Ascending aorta (tissue), 2 donors: Measurements from ENCODE around the gene SLC5A8. TPM values are rescaled to one million over a fixed set of nuclear protein-coding genes. Genes with fewer than 3 reads are reported as not detected.
A peak's percentile ranks its signal among the peaks of the same experiment; 100 is the strongest.
"Not testable (repeated sequence)": the region's sequence is repeated elsewhere in the genome, so short reads cannot be mapped to it uniquely, and the experiment has no call there.

ENCODE experiments used
- DNase-seq, 2 donors: peaks; one replicate each; pipeline ENCODE4 v3.0.0-alpha.2; 2019; ENCODE audit warnings: low spot score in 2 of 2
- H3K27ac ChIP-seq, 2 donors: fragments of 200-600 bp; sonication (generic); one replicate each; pipeline ENCODE4 v1.5.1; 2016 to 2017; ENCODE audit warnings: mild to moderate bottlenecking in 1 of 2
- H3K27me3 ChIP-seq: fragments of 200-600 bp; sonication (generic); one replicate; pipeline ENCODE4 v1.5.1; 2017
- H3K36me3 ChIP-seq, 2 donors: fragments of 200-600 bp; sonication (generic); one replicate each; pipeline ENCODE4 v1.5.1; 2016
- H3K4me1 ChIP-seq, 2 donors: fragments of 200-600 bp; sonication (generic); one replicate each; pipeline ENCODE4 v1.5.1; 2016 to 2017; ENCODE audit warnings: mild to moderate bottlenecking in 1 of 2
- H3K4me3 ChIP-seq, 2 donors: fragments of 200-600 bp; sonication (generic); one replicate each; pipeline ENCODE4 v1.5.1; 2016 to 2017; ENCODE audit warnings: mild to moderate bottlenecking in 1 of 2
- H3K9me3 ChIP-seq, 2 donors: fragments of 200-600 bp; sonication (generic); one replicate each; pipeline ENCODE4 v1.5.1; 2016
- CTCF ChIP-seq, 3 experiments: fragments of 200-600 bp in 2 of 3; fragments of 450-650 bp in 1 of 3; sonication (generic) in 2 of 3; IDR thresholded peaks; one replicate each; pipeline ENCODE4 v1.5.1; 2016 to 2019; ENCODE audit warnings: antibody characterized with exemption in 3 of 3, mild to moderate bottlenecking in 1 of 3, moderate library complexity in 1 of 3
- intact Hi-C: fragments of 100-400 bp; cut with DNase I; formaldehyde crosslinking; loops from one replicate; pipeline ENCODE4 v1.15.1; 2023
- total RNA-seq: library from RNA; depleted of rRNA; stranded (reverse); fragments of >200 nt; gene quantifications from one replicate; pipeline ENCODE4 v1.1.0, GENCODE V29; 2016

Gene SLC5A8
- total RNA-seq, 1 donor from 2014 or later: 0.11 TPM

- no peak for TF ChIP-seq CTCF (IDR thresholded peaks at IDR 0.05)
- H3K9me3 ChIP-seq: no peaks in the 10 kb centered on the region
- no peak overlapping the region for H3K27ac ChIP-seq
- no peaks in the 10 kb centered on the region for H3K27me3 ChIP-seq
- DNase-seq: no peak
- H3K4me1 ChIP-seq: no peaks in the 10 kb centered on the region
- no peaks in the 10 kb centered on the region for H3K36me3 ChIP-seq
- no peak overlapping the region for H3K4me3 ChIP-seq
- intact Hi-C loops: no loop called here
Observed at GRCh38 chr12:101168001-101168400, 42.0 kb downstream of the SLC5A8 start.

- H3K9me3 ChIP-seq: no peaks in the 10 kb centered on the region
- no peak overlapping the region for H3K27ac ChIP-seq
- no peaks in the 10 kb centered on the region for H3K36me3 ChIP-seq
- intact Hi-C loops: no loop called here
- H3K4me1 ChIP-seq: no peaks in the 10 kb centered on the region
- H3K4me3 ChIP-seq: no peak overlapping the region
- no peaks in the 10 kb centered on the region for H3K27me3 ChIP-seq
- no peak for DNase-seq
- TF ChIP-seq CTCF (IDR thresholded peaks at IDR 0.05): no peak
Observed at GRCh38 chr12:101166866-101167265, 43.2 kb downstream of the SLC5A8 start.

GRCh38 chr12:101165319-101165718 is 44.7 kb downstream of the SLC5A8 start:
- intact Hi-C loops: no loop called here
- no peaks in the 10 kb centered on the region for H3K9me3 ChIP-seq
- no peaks in the 10 kb centered on the region for H3K36me3 ChIP-seq

GRCh38 chr12:101145777-101146431 is 64.1 kb downstream of the SLC5A8 start:
- H3K9me3 ChIP-seq, H3K27ac ChIP-seq, H3K4me1 ChIP-seq, intact Hi-C loops, H3K36me3 ChIP-seq, H3K4me3 ChIP-seq, DNase-seq, H3K27me3 ChIP-seq: not testable (repeated sequence)

More at GRCh38 chr12:101165319-101165718, 44.7 kb downstream of the SLC5A8 start:
- Histone ChIP-seq H3K27me3 (no peaks in the 10 kb centered on the region), H3K27ac (no peak overlapping the region), H3K4me1 (no peaks in the 10 kb centered on the region), H3K4me3 (no peak overlapping the region)
- no peak for DNase-seq
- no peak for TF ChIP-seq CTCF (IDR thresholded peaks at IDR 0.05)

GRCh38 chr12:101127521-101128219 is 82.4 kb downstream of the SLC5A8 start:
- Histone ChIP-seq H3K4me3 (no peak overlapping the region), H3K36me3 (no peaks in the 10 kb centered on the region), H3K4me1 (peaks cover 0 to 13% of the 10 kb centered on the region in 2 donors), H3K27me3 (no peaks in the 10 kb centered on the region), H3K27ac (peak overlapping the region; percentile 26 to 49), H3K9me3 (peaks cover 0 to 4% of the 10 kb centered on the region in 2 donors)
- DNase-seq: no peak
- TF ChIP-seq CTCF (IDR thresholded peaks at IDR 0.05): no peak
- intact Hi-C loops: no loop called here

GRCh38 chr12:101117842-101118241 is 92.2 kb downstream of the SLC5A8 start:
- H3K4me3 ChIP-seq: no peak overlapping the region
- H3K27me3 ChIP-seq: no peaks in the 10 kb centered on the region
- no peak overlapping the region for H3K27ac ChIP-seq
- no peak for DNase-seq
- H3K9me3 ChIP-seq: no peaks in the 10 kb centered on the region
- no peak for TF ChIP-seq CTCF (IDR thresholded peaks at IDR 0.05)
- intact Hi-C loops: no loop called here
- no peaks in the 10 kb centered on the region for H3K36me3 ChIP-seq
- no peaks in the 10 kb centered on the region for H3K4me1 ChIP-seq
